Hematopoietic multipotent progenitor cell treated with erythropoietin and hydrocortisone succinate and interleukin-3 and kit ligand, for 17 days (in vitro differentiated cells): ENCODE results near the gene CES3.

ENCODE experiments used
- DNase-seq: peaks from one replicate; pipeline ENCODE4 v3.0.0-alpha.2; 2015; ENCODE audit warnings: low spot score

Gene CES3

DNA sequence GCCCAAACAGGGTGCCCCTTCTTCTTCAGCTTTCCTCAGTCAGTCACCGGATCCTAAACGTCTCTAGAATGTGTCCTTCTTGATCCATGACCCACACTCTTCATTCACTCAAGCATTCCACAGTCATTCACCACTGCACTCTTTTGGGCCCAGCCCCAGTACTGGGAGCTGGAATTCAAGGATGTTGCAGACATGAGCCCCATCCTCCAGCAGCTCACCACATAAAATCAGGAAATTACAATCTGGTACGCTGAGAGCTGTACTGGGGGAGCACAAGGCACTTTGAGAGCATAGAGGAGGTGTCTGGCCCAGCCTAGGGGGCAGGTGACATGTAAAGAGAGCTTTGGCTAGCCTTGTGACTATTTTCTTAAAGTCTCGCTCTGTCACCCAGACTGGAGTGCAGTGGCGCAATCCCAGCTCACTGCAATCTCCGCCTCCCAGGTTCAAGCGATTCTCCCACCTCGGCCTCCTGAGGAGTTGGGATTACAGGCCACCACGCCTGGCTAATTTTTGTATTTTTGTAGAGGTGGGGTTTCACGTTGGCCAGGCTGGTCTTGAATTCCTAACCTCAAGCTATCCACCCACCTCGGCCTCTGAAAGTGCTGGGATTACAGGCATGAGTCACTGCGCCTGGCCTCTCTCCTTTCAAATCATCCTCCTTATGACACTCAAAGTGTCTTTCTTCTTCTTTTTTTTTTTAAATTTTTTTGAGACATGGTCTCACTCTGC is 46.0 kb downstream of the CES3 start:
- no peak for DNase-seq

DNA sequence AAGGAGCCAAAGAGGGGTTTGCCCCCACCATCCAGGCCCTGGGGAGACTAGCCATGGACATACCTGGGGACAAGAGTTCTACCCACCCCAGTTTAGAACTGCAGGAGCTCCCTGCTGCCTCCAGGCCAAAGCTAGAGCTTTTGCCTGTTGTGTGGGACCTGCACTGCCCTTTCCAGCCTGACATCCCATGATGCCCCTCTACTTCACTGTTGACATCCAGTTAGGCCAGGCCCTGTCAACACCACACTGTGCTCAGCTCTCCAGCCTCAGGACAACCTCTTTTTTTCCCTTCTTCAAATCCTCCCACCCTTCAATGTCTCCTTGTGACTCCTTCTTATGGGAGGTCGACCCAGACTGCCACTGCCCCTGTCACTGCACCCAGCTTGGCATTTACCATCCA is 48.1 kb downstream of the CES3 start:
- no peak for DNase-seq

DNA sequence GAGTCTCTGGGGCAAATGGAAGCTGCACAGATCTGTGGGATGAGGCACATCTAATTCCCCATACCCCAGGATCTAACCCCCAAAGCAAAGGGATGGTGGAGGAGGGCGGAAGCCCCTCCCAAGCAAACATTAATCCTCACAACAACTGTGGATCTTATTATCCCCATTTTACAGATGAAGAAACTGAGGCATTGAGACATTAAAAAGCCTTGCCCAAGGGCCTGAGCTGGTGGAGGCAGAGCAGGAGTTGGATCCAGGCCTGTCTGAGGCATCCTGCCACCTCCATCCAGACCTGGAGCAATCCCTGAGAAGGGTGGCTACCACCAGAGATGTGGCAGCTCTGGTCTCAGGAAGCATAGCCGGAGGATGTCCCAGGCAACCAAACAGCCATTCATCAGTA is 50.2 kb downstream of the CES3 start:
- DNase-seq = no peak

DNA sequence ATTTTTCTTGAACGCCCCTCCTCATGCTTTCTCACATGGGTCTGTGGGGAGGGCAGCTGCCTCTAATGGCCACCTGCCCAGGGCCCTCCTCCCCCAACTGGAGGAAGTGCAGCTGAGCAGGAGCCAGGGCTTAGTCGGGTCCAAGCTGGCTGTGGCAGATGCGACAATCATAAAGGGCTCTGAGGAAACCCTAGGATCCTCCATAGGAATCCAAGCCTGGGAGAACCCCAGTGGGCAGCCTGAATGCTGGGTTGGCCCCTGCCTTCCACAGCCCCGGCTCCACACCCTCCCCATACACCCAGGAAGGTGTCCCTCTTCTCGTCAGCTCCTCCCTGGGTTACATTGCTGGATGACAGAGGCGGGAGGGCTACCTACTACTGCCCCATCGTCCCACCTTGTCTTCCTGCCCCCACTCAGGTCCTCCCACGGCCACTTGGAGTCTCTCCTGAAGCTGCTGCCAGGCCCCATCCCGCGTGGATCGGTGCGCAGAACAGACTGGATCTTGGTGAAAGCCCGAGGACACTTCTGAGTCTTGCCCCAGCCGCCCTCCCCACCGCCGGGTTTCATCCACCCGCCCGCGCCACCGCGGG is 52.3 kb downstream of the CES3 start:
- no peak for DNase-seq

DNA sequence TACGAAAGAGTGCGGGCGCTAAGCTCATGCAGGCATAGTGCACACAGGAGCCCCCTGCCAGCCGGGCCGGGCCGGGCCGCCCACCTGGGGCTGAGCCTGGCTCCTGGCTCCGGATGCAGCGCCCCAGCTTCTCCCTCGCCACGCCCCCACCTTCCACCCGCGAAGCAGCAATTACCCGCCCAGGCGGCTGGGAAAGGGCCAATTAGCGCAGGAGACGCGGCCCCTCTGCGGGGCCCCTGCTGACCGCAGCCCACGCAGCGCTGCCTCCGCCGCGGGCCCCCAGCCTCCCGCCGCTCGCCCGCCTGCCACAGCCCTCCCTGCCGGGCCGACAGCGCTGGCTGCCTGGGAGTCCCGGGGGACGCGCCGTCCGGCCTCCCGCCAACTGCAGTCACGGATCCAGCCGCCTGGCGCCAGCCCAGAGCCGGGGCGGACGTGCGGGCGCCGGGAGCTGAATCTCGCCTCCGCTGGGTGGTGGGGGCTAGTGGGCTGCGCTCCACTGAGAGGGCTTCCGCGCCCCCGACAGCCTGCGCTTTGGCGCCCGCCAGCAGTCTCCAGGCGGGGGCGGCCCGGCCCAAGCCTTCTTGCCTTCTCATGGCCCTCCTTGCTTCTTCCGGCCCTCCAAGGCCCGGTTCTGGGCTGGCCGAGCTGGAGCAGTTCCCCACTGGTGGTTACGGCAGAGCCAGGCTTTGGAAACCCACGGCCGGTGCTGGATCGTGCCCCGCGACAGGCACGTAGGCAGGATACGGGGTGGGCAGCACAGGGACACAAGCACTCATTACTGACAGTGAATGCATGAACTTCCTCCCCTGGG is 53.0 kb downstream of the CES3 start:
- no peak for DNase-seq

DNA sequence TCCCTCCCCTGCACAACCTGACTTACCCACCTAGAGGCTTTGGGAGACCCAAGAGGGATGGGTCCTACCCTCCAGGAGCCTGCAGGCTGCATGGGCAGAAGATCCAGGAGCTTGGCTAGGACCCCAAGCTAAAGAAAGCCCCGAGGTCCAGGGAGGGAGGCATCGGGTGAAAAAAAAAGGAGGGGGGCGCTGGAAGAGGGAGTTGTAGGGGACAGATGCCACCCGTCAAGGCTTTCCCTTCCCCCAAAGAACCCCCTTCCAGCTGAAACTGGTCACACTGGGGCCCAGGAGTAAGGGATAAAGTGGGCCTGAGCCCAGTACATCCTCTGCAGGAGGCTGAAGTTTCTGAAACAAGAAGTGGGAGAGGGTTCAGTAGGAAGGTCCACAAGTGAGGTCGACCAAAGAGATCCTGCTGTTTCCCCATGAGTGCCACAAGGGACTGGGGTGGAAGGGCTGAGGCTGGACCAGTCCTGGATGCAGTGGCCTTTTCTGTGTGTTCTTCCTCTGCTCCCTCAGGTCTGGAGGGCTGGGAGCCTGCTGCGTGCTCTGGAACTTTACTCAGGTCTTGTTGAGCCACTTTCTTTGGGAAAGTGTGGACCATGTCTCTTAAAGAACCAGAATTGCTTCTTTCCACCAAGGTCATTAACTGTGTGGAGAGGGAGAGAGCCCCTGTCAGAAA is 53.7 kb downstream of the CES3 start:
- no peak for DNase-seq

DNA sequence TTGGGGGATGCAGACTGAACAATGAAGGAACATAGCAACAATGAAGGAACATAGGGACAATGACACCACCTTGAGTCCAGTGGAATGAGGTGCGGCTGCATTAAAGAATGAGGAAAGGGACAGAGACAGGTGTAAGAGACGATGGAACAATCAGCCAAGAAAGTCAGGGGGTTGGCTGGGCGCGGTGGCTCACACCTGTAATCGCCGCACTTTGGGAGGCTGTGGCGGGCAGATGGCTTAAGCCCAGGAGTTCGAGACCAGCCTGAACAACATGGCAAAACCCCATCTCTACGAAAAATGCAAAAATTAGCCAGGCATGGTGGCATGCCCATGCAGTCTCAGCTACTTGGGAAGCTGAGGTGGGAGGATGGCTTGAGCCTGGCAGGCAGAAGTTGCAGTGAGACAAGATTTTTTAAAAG is 54.3 kb downstream of the CES3 start:
- no peak for DNase-seq

DNA sequence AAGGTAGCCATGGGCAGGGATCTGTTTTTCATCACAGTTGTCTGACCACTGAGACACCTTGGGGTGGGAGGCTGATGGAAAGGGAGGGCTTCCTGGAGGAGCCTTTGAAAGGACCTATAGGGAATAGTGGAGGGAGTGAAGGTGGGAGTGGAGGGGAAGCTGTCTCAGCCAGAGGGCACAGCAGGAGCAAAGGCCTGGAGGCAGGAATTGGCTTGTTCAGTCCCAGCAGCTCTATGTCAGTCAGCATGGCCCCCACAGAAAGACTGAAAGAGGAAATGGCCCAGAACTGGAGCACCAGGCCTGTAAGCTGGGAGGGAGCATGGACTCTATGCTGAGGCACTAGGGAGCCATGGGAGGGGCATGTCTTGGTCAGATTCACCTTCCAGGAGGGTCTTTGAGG is 55.1 kb downstream of the CES3 start:
- DNase-seq = no peak

DNA sequence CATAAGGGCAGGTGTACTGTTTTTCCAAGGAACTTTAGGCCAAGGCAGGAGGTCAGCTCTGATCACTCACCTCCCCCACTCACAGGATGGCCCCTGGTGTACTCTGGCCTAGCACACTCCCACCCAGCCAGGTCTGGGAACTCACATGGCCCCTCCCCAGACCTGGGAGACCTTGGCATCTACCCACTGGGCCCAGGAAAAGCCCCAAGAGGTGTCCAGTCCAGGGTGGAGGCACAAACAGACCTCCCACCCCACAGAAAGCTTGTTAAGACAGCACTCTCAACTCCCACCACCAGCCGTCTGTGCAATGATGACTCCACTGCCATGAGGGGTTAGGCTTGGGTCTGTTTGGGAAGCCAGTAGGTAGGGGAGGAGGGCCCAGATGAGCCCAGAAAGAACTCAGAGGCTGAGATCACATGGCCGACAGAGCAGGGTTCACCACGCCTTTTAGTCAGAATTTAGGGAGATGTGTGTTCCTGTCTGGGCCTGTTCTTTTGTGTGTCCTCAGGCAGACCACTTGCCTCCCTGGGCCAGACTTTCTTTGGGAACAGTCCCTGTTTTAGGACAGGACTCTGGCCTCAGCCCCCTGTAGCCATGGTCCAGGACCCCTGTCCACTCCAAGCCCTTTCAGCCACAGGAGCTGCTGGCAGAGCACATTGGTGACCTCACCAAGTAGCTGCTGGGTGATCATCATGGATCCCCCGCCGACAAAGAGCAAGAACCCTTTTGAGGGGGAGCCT is 55.8 kb downstream of the CES3 start:
- DNase-seq = no peak

DNA sequence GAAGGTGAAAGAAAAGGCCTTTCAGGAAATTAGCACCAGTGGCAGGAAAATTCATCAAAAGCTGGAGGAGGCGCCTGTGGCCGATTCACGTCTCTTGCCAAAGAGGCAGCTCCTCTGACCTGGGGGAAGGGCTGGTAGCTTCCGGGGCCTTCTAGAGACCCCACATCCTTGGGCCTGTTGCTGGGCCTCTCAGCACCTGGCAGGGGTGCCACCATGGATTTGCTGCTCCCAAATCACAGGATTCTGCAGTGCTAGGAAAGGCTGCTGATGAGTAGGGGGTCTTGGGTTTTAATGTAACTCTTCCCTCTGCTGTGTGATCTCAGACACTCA is 56.3 kb downstream of the CES3 start:
- no peak for DNase-seq

DNA sequence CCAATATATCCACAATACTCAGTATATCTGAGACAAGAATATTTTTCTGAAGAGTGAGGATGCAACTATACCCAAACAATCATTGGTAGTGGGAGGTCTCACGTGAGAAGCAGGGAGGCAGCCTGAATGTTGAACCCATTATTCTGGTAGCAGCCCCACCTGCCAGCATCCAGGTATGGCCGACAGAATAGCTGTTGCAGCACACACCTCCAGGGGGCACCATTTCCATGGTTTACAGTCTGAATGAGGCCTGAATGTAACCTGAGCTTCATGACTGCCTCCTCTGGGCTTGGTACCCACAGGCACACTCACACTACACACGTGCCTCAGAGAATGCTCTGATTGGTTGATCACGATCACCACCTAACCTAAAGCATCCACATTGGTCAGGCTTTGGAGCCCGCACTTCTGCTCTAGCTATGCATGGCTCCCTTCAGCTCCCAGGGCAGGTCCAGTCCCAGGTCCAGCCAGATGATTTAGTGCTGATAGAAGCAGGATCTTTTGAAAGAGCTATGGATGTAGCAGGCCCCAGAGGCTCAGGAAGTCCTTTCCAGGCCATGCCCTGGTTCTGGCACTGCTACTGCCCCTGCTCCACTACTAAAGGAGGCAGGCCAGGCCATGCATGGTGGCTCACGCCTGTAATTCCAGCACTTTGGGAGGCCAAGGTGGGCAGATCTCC is 56.9 kb downstream of the CES3 start:
- peak; percentile 59 for DNase-seq

DNA sequence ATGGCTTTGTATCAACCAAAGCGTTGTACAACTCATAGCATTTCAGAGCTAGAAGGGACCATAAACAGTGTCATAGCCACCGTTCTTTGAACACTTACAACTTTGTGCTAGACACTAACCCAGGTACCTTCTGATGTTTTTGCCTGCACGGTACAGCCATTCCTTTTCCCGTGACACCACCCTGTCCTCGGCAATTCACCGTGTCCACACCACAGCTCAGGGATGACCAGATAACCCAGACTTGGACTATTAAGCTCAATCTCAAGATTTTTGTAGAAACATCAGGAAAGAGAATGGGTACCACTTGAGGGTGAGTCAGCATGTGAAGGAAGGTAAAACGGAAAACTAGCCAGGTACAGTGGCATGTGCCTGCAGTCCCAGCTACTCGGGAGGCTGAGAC is 58.1 kb downstream of the CES3 start:
- no peak for DNase-seq

DNA sequence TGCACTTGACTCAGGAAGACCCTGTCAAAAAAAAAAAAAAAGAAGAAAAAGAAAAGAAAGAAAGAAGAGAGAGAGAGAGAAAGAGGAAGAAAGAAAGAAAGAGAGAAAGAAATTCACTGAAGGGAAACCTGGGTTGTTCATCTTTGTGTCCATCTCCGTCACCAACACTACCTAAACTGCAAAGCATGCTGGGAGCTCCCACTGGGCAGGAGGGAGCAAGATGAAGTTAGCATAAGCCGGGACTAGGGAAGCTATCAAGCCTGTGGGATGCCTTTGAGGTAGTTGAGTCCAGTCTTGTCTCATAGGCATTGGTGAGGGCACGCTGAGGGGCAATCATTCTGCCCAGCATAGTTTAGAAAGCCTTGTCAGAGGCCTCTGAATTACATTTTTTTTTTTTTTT is 60.3 kb downstream of the CES3 start:
- DNase-seq = no peak

DNA sequence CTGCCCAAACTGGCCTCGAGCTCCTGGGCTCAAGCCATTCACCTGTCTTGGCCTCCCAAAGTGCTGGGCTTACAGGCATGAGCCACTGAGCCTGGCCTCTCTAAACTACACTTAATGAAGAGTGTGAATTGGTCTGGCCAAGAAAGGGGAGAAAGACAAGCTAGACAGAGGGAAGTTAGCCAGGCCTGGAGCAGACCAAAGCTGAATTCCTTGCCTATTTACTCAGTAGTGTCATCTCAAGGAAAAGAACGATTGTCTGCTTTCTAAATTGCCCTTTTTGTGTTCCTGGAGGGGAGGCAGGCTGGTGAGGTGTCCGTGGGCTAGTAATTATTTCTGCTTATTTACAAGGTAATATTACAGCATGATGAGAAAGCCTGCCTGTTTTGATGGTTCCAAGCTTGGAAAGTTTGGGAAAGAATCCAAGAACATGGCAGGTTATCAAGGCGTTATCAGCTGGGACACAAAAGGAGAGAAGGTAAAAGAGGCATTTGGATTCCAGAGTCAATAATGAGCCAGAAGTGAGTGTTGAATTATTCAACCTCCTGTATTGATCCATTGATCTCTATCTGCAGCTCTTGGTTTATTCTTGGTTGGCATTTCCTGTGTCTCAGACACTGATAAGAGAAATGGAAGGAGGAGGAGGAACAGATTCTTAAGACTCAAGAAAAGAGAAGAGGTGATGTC is 61.6 kb downstream of the CES3 start:
- DNase-seq = no peak

DNA sequence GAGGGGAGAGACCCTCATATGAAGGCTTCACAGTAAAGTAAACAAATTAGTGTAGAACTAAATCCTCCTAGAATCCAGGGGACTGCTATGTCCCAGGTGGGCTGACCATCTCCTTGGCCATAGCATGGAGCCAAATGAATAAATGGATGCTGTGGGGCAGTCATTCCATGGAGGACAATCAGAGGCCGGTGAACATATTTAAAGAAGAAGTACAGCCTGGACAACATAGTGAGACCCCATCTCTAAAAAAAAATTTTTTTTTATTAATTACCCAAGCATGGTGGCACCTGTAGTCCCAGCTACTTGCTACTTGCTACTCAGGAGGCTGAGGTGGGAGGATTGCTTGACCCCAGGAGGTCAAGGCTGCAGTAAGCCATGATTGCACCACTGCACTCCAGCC is 62.6 kb downstream of the CES3 start:
- DNase-seq = no peak
